ENCODE results near the gene GNAL.

The GNAL gene

GRCh38 chr18:11666831-11667230 is 22.2 kb upstream of the GNAL start:
- no peak for ATAC-seq
- TF ChIP-seq SNAI2 (CRISPR knock-in tag; IDR thresholded peaks at IDR 0.05), result no peak
- TF ChIP-seq ZNF70 (CRISPR knock-in tag; IDR thresholded peaks at IDR 0.05), result no peak
- no peak for TF ChIP-seq ZC3H10 (CRISPR knock-in tag; IDR thresholded peaks at IDR 0.05)
- no peak for TF ChIP-seq POU6F1 (CRISPR knock-in tag; IDR thresholded peaks at IDR 0.05; ENCODE audit: borderline replicate concordance, low read depth)
- TF ChIP-seq RARB (CRISPR knock-in tag; IDR thresholded peaks at IDR 0.05), result no peak
- no peak for TF ChIP-seq ZNF8 (CRISPR knock-in tag; IDR thresholded peaks at IDR 0.05)
- TF ChIP-seq ZFP30 (CRISPR knock-in tag; IDR thresholded peaks at IDR 0.05), result no peak
- TF ChIP-seq OSR1 (CRISPR knock-in tag; IDR thresholded peaks at IDR 0.05), result no peak
- TF ChIP-seq TCF4 (CRISPR knock-in tag; IDR thresholded peaks at IDR 0.05; ENCODE audit: borderline replicate concordance), result no peak
- no peak for TF ChIP-seq ISL1 (CRISPR knock-in tag; IDR thresholded peaks at IDR 0.05)
- TF ChIP-seq, protein P1, sequence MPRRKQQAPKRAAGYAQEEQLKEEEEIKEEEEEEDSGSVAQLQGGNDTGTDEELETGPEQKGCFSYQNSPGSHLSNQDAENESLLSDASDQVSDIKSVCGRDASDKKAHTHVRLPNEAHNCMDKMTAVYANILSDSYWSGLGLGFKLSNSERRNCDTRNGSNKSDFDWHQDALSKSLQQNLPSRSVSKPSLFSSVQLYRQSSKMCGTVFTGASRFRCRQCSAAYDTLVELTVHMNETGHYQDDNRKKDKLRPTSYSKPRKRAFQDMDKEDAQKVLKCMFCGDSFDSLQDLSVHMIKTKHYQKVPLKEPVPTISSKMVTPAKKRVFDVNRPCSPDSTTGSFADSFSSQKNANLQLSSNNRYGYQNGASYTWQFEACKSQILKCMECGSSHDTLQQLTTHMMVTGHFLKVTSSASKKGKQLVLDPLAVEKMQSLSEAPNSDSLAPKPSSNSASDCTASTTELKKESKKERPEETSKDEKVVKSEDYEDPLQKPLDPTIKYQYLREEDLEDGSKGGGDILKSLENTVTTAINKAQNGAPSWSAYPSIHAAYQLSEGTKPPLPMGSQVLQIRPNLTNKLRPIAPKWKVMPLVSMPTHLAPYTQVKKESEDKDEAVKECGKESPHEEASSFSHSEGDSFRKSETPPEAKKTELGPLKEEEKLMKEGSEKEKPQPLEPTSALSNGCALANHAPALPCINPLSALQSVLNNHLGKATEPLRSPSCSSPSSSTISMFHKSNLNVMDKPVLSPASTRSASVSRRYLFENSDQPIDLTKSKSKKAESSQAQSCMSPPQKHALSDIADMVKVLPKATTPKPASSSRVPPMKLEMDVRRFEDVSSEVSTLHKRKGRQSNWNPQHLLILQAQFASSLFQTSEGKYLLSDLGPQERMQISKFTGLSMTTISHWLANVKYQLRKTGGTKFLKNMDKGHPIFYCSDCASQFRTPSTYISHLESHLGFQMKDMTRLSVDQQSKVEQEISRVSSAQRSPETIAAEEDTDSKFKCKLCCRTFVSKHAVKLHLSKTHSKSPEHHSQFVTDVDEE (CRISPR knock-in tag; IDR thresholded peaks at IDR 0.05), result no peak
- TF ChIP-seq ARNTL (CRISPR knock-in tag; IDR thresholded peaks at IDR 0.05; ENCODE audit: borderline replicate concordance, low read depth), result no peak
- TF ChIP-seq, protein P2, sequence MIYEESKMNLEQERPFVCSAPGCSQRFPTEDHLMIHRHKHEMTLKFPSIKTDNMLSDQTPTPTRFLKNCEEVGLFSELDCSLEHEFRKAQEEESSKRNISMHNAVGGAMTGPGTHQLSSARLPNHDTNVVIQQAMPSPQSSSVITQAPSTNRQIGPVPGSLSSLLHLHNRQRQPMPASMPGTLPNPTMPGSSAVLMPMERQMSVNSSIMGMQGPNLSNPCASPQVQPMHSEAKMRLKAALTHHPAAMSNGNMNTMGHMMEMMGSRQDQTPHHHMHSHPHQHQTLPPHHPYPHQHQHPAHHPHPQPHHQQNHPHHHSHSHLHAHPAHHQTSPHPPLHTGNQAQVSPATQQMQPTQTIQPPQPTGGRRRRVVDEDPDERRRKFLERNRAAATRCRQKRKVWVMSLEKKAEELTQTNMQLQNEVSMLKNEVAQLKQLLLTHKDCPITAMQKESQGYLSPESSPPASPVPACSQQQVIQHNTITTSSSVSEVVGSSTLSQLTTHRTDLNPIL (CRISPR knock-in tag; IDR thresholded peaks at IDR 0.05; ENCODE audit: low read depth), result no peak
- TF ChIP-seq CSDC2 (CRISPR knock-in tag; IDR thresholded peaks at IDR 0.05), result no peak
- no peak for TF ChIP-seq GLIS3 (CRISPR knock-in tag; IDR thresholded peaks at IDR 0.05)
- TF ChIP-seq PPARA (CRISPR knock-in tag; IDR thresholded peaks at IDR 0.05; ENCODE audit: borderline replicate concordance), result no peak
- no peak for TF ChIP-seq TOX (CRISPR knock-in tag; IDR thresholded peaks at IDR 0.05; ENCODE audit: borderline replicate concordance)
- TF ChIP-seq ZFP3 (CRISPR knock-in tag; IDR thresholded peaks at IDR 0.05), result no peak

DNA sequence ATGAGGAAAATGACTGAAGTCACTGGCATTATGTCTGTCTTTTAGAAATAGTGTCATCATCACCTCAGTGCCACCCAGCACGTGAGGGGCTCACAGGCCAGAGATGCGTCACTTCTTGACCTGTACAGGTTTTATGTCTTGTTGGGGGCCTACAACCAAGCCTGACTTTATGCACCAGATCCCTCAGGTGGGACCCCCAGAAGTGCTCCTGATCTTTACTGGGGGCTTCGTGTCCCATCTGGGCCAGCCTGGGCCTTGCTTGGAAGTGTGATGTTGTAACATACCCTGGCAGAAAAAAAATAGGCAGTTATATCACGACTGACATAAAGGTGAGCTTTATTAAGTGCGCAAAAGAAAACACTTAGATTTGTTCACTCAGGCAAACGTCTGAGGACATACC is 21.5 kb upstream of the GNAL start:
- no peak for ATAC-seq

DNA sequence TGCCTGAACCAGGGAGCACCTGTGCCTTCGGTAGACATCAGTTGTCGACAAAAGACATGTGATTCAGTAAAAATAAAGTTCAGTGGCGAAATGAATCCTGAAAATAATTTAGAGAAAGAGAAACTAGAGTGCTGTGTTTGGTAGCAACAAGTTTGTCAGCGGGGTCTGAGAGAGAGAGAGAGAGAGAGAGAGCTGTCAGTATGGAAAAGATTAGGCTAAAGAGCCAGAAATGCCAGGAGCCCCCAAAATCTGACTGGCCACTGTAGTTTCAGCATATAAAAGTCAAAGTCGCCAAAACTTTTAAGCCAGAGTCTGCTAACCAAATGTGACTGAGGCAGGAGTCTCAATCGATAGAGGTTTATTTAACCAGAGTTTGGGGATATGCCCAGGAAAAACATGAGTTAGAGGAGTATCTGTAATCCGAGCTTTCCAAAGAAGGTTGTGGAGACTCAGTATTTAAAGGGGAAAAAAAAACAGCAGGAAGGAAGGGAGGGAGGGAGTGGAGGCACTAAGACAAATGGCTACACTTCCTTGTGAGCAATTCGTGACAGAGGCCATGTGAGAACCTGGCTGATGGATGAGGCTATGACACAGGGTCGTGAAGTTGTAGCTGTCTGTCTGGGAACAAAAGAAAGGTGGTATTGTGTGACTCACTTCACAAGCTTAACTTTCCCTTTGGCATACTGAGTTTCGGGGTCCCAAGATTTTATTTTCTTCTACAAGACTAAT is 20.5 kb upstream of the GNAL start:
- no peak for ATAC-seq
- no peak for TF ChIP-seq RARB (CRISPR knock-in tag; IDR thresholded peaks at IDR 0.05)
- TF ChIP-seq, protein P3, sequence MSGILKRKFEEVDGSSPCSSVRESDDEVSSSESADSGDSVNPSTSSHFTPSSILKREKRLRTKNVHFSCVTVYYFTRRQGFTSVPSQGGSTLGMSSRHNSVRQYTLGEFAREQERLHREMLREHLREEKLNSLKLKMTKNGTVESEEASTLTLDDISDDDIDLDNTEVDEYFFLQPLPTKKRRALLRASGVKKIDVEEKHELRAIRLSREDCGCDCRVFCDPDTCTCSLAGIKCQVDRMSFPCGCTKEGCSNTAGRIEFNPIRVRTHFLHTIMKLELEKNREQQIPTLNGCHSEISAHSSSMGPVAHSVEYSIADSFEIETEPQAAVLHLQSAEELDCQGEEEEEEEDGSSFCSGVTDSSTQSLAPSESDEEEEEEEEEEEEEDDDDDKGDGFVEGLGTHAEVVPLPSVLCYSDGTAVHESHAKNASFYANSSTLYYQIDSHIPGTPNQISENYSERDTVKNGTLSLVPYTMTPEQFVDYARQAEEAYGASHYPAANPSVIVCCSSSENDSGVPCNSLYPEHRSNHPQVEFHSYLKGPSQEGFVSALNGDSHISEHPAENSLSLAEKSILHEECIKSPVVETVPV (CRISPR knock-in tag; IDR thresholded peaks at IDR 0.05), result no peak
- TF ChIP-seq SNAI2 (CRISPR knock-in tag; IDR thresholded peaks at IDR 0.05), result no peak
- no peak for TF ChIP-seq ARNTL (CRISPR knock-in tag; IDR thresholded peaks at IDR 0.05; ENCODE audit: borderline replicate concordance, low read depth)
- TF ChIP-seq ZFP30 (CRISPR knock-in tag; IDR thresholded peaks at IDR 0.05), result no peak
- TF ChIP-seq, protein P1 (CRISPR knock-in tag; IDR thresholded peaks at IDR 0.05), result no peak
- TF ChIP-seq ZFP3 (CRISPR knock-in tag; IDR thresholded peaks at IDR 0.05), result no peak
- no peak for TF ChIP-seq ESRRG (CRISPR knock-in tag; IDR thresholded peaks at IDR 0.05)

More for the DNA sequence above, 21.5 kb upstream of the GNAL start:
- TF ChIP-seq ZNF8 (CRISPR knock-in tag; IDR thresholded peaks at IDR 0.05) (no peak), TOX (CRISPR knock-in tag; IDR thresholded peaks at IDR 0.05; ENCODE audit: borderline replicate concordance) (no peak), OSR1 (CRISPR knock-in tag; IDR thresholded peaks at IDR 0.05) (no peak), ESRRG (CRISPR knock-in tag; IDR thresholded peaks at IDR 0.05) (no peak), BACH2 (CRISPR knock-in tag; IDR thresholded peaks at IDR 0.05; ENCODE audit: borderline replicate concordance) (no peak), CSDC2 (CRISPR knock-in tag; IDR thresholded peaks at IDR 0.05) (no peak)
- TF ChIP-seq, protein P1 (CRISPR knock-in tag; IDR thresholded peaks at IDR 0.05), result no peak
